GM21528 (cell line): Measurements from ENCODE around the gene MGST1.
A peak's percentile ranks its signal among the peaks of the same experiment; 100 is the strongest.
"Not testable (repeated sequence)": the region's sequence is repeated elsewhere in the genome, so short reads cannot be mapped to it uniquely, and the experiment has no call there.

ENCODE experiments used
- ATAC-seq: cut with Tn5 transposase; IDR thresholded peaks from one replicate; pipeline ENCODE4 v1.9.1; 2021; ENCODE audit warnings: mild to moderate bottlenecking, moderate library complexity; ENCODE audit not compliant: unreplicated experiment, low FRiP score

The MGST1 gene

DNA sequence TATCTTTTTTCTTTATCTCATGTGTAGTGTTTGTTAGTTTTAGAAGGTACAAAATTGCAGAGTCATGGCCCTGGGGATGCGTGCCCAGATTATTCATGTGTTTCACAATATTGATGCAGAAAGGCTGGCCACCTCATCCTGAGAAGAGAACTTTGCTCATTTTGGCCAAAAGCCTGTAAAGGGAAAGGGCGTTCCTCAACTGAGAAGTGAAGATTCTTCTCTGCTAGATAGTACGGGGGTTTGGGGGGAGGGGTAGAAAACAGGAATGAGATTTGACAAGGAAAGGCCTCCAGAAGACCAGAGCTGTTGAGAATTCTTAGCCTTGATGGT, 1.7 kb downstream of the MGST1 start:
- ATAC-seq = peak; percentile 34

GRCh38 chr12:16350682-16351081, 3.2 kb downstream of the MGST1 start:
- no peak for ATAC-seq

- no peak for ATAC-seq
Measured at GRCh38 chr12:16352481-16352880, 5.0 kb downstream of the MGST1 start.

GRCh38 chr12:16358878-16359277, 11.4 kb downstream of the MGST1 start:
- no peak for ATAC-seq

- ATAC-seq = no peak
Measured at GRCh38 chr12:16359512-16360491, 12.4 kb downstream of the MGST1 start.

GRCh38 chr12:16361142-16361783, 13.8 kb downstream of the MGST1 start:
- ATAC-seq = no peak

- ATAC-seq = no peak
Measured at GRCh38 chr12:16362550-16362949, 15.1 kb downstream of the MGST1 start.

GRCh38 chr12:16369156-16369555, 21.7 kb downstream of the MGST1 start:
- ATAC-seq = no peak

DNA sequence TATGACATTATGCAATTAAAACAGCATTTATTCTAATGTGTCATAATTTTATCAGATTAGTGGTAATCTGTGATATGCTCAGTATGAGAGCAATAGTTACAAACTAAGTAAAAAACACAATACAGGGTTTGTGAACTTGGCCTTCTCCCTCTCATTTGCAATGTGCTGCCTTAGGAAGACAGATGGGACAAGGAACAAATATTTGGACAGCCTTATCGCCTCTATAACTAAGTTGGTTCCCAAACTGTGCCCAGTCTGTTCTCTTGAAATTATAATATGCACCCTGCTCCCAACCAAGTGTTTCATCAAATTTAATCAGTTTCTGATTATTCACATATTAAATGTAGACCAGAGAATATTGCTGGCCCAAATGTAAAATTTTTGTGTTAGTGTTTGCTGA, 22.7 kb downstream of the MGST1 start:
- no peak for ATAC-seq

DNA sequence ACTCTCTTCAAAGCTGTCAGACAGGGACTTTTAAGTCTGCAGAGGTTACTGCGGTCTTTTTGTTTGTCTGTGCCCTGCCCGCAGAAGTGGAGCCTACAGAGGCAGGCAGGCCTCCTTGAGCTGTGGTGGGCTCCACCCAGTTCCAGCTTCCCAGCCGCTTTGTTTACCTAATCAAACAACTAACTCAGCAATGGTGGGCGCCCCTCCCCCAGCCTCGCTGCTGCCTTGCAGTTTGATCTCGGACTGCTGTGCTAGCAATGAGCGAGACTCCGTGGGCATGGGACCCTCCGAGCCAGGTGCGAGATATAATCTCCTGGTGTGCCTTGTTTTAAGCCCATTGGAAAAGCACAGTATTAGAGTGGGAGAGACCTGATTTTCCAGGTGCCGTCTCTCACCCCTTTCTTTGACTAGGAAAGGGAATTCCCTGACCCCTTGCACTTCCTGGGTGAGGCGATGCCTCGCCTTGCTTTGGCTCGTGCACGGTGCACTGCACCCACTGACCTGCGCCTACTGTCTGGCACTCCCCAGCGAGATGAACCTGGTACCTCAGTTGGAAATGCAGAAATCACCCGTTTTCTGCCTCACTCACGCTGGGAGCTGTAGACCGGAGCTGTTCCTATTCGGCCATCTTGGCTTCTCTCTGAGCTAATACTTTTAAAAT, 35.3 kb downstream of the MGST1 start:
- ATAC-seq = not testable (repeated sequence)

DNA sequence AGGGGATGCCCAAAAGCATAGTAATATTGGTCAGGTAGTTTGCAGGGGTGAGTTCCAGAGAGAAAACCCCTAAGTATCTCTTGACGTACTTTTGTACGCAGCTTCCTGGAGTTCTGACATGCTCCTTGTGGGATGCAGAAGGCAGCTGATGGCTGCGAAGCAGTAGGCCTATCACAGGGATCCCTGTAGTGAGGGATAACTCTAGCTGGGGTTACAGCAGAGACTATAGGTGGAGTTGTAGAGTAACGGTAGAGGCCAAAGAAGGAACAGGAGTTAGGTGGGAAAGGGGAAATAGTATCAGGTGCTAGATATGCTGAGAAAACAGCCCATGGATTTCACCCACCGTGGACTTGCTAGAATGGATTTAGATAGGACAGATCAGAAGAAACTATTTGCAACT, 37.3 kb downstream of the MGST1 start:
- no peak for ATAC-seq

GRCh38 chr12:16385782-16386646, 38.6 kb downstream of the MGST1 start:
- no peak for ATAC-seq

DNA sequence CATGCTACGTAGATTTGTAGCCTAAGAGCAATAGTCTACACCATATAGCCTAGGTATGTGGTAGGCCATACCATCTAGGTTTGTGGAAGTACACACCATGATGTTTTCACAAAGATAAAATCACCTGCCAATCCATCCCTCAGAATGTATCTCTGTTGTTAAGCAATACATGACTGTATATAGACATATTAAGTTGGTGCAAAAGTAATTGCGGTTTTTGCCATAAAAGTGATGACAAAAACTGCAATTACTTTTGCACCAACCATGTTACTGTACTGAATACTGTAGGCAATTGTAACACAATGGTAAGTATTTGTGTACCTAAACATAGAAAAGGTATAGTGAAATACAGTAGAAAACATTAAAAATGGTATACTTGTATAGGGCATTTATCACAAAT, 40.5 kb downstream of the MGST1 start:
- no peak for ATAC-seq

- ATAC-seq = no peak
Measured at GRCh38 chr12:16389594-16389993, 42.1 kb downstream of the MGST1 start.

GRCh38 chr12:16392846-16393535, 45.5 kb downstream of the MGST1 start:
- ATAC-seq = no peak

- no peak for ATAC-seq
Measured at GRCh38 chr12:16399101-16399500, 51.7 kb downstream of the MGST1 start.

DNA sequence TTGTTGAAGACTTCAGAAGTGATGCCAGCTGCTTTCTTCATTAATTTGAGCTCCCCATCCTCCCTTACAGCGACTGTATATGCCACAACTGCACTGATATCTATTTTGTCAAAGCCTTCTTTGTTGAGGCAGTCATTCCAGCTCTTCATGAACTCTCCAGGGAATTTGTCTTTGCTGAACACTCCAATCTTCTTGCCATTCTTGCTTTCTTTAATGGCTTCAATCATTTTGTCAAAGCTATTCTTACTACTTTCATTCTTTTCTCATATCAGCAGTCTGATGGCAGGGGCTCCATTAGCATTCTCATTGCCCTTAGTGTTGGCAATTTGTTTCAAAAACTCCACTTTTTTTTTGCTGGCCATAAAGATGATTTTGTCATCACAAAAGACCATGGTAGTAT, 54.4 kb downstream of the MGST1 start:
- ATAC-seq = not testable (repeated sequence)

DNA sequence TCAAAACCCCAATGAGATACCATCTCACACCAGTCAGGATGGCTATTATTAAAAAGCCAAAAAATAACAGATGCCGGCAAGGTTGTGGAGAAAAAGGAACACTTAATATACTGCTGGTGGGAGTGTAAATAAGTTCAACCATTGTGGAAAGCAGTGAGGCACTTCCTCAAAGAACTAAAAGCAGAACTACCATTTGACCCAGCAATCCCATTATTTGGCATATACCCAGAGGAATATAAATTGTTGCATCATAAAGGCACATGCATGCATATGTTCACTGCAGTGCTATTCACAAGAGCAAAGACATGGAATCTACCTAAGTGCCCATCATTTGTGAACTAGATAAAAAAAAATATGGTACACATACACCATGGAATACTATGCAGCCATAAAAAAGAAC, 59.9 kb downstream of the MGST1 start:
- no peak for ATAC-seq
